ENCODE results near the gene CBFB. TPM values are rescaled to one million over a fixed set of nuclear protein-coding genes. Genes with fewer than 3 reads are reported as not detected.

The CBFB gene
- total and polyA plus RNA-seq, 9 of the 15 experiments (the other 6 are each of a cell fraction or from before 2014, with no cell fraction given), result 22.0 to 112 (median 66.5) TPM

DNA sequence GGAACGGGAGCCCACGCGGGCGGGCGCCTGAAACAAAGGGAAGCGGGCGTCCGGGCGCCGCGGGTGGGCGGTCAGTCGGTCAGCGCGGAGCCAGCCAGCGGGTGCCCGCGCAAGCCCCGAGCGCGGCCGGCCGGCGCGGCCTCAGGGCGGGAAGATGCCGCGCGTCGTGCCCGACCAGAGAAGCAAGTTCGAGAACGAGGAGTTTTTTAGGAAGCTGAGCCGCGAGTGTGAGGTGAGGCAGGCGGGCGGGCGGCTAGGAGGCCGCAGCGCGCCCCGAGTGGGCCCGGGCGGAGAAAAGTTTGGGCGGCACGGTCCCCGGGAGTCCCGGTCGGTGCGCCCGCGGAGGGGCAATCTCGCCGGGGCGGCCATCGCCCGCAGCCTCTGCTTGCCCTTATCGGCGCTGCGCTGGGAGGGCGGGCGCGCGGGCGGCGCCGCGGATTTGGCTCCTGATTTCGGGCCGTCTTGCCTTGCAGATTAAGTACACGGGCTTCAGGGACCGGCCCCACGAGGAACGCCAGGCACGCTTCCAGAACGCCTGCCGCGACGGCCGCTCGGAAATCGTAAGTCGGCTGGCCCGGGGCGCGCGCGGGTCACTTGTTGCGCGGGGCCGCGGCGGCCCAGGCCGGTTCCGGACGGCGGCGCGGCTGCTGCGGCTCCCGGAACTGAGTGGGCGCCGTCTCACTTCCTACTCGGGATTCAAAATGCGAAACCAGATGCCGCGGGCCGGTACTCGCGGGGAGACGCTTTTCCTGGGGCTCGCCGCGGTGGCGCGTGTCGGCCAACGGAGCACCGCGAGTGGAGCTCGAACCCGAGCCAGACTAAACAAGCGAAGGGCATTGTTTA, 526 bp downstream of the CBFB start (continued):
- no peak for TF ChIP-seq ARID2 (IDR thresholded peaks at IDR 0.05)
- TF ChIP-seq BRF1 (IDR thresholded peaks at IDR 0.05; ENCODE audit: borderline replicate concordance, extremely low read depth, insufficient read length), result no peak
- TF ChIP-seq DDX20 (tag; IDR thresholded peaks at IDR 0.05; ENCODE audit: low read depth), result no peak
- TF ChIP-seq FOXK2 (conservative IDR thresholded peaks at IDR 0.05 in 1 of 2, IDR thresholded peaks at IDR 0.05 in 1 of 2; ENCODE audit: low read depth in 2 of 2), result no peak
- TF ChIP-seq, protein P1, sequence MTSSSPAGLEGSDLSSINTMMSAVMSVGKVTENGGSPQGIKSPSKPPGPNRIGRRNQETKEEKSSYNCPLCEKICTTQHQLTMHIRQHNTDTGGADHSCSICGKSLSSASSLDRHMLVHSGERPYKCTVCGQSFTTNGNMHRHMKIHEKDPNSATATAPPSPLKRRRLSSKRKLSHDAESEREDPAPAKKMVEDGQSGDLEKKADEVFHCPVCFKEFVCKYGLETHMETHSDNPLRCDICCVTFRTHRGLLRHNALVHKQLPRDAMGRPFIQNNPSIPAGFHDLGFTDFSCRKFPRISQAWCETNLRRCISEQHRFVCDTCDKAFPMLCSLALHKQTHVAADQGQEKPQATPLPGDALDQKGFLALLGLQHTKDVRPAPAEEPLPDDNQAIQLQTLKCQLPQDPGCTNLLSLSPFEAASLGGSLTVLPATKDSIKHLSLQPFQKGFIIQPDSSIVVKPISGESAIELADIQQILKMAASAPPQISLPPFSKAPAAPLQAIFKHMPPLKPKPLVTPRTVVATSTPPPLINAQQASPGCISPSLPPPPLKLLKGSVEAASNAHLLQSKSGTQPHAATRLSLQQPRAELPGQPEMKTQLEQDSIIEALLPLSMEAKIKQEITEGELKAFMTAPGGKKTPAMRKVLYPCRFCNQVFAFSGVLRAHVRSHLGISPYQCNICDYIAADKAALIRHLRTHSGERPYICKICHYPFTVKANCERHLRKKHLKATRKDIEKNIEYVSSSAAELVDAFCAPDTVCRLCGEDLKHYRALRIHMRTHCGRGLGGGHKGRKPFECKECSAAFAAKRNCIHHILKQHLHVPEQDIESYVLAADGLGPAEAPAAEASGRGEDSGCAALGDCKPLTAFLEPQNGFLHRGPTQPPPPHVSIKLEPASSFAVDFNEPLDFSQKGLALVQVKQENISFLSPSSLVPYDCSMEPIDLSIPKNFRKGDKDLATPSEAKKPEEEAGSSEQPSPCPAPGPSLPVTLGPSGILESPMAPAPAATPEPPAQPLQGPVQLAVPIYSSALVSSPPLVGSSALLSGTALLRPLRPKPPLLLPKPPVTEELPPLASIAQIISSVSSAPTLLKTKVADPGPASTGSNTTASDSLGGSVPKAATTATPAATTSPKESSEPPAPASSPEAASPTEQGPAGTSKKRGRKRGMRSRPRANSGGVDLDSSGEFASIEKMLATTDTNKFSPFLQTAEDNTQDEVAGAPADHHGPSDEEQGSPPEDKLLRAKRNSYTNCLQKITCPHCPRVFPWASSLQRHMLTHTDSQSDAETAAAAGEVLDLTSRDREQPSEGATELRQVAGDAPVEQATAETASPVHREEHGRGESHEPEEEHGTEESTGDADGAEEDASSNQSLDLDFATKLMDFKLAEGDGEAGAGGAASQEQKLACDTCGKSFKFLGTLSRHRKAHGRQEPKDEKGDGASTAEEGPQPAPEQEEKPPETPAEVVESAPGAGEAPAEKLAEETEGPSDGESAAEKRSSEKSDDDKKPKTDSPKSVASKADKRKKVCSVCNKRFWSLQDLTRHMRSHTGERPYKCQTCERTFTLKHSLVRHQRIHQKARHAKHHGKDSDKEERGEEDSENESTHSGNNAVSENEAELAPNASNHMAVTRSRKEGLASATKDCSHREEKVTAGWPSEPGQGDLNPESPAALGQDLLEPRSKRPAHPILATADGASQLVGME (CRISPR knock-in tag; IDR thresholded peaks at IDR 0.05), result no peak
- TF ChIP-seq, protein P2, sequence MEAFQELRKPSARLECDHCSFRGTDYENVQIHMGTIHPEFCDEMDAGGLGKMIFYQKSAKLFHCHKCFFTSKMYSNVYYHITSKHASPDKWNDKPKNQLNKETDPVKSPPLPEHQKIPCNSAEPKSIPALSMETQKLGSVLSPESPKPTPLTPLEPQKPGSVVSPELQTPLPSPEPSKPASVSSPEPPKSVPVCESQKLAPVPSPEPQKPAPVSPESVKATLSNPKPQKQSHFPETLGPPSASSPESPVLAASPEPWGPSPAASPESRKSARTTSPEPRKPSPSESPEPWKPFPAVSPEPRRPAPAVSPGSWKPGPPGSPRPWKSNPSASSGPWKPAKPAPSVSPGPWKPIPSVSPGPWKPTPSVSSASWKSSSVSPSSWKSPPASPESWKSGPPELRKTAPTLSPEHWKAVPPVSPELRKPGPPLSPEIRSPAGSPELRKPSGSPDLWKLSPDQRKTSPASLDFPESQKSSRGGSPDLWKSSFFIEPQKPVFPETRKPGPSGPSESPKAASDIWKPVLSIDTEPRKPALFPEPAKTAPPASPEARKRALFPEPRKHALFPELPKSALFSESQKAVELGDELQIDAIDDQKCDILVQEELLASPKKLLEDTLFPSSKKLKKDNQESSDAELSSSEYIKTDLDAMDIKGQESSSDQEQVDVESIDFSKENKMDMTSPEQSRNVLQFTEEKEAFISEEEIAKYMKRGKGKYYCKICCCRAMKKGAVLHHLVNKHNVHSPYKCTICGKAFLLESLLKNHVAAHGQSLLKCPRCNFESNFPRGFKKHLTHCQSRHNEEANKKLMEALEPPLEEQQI (IDR thresholded peaks at IDR 0.05), result no peak
- TF ChIP-seq ZNF165 (CRISPR knock-in tag; IDR thresholded peaks at IDR 0.05; ENCODE audit: borderline replicate concordance), result no peak
- TF ChIP-seq TCF7L2 (IDR thresholded peaks at IDR 0.05; ENCODE audit: low read depth, low read length), result no peak
- TF ChIP-seq ESRRB (CRISPR knock-in tag; IDR thresholded peaks at IDR 0.05; ENCODE audit: borderline replicate concordance), result no peak
- 0 out of 2 replicates have a peak, but pooled peaks have one; percentile 77 for TF ChIP-seq RBM14 (IDR thresholded peaks at IDR 0.05; ENCODE audit: borderline replicate concordance, insufficient read depth, low read depth, low read length)
- TF ChIP-seq ZNF134 (CRISPR knock-in tag; conservative IDR thresholded peaks at IDR 0.05), result no peak
- no peak for TF ChIP-seq SRSF9 (IDR thresholded peaks at IDR 0.05; ENCODE audit: borderline replicate concordance, low read depth, low read length)
- TF ChIP-seq CBX2 (IDR thresholded peaks at IDR 0.05; ENCODE audit: insufficient read depth, low read length, poor library complexity, severe bottlenecking), result no peak
- no peak for TF ChIP-seq ZNF239 (CRISPR knock-in tag; IDR thresholded peaks at IDR 0.05)
- TF ChIP-seq, protein P3, sequence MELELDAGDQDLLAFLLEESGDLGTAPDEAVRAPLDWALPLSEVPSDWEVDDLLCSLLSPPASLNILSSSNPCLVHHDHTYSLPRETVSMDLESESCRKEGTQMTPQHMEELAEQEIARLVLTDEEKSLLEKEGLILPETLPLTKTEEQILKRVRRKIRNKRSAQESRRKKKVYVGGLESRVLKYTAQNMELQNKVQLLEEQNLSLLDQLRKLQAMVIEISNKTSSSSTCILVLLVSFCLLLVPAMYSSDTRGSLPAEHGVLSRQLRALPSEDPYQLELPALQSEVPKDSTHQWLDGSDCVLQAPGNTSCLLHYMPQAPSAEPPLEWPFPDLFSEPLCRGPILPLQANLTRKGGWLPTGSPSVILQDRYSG (tag; conservative IDR thresholded peaks at IDR 0.05; ENCODE audit: low read depth), result no peak
- TF ChIP-seq GABPB2 (CRISPR knock-in tag; conservative IDR thresholded peaks at IDR 0.05), result no peak
